Liver (tissue), 9 donors: ENCODE results near the gene SFXN5. TPM values are rescaled to one million over a fixed set of nuclear protein-coding genes. Genes with fewer than 3 reads are reported as not detected.

Source experiments
- DNase-seq: peaks from one replicate; pipeline ENCODE4 v3.0.0-alpha.2; 2017; ENCODE audit warnings: low spot score
- H3K27ac ChIP-seq, 2 donors: one replicate each; pipeline ENCODE4 v1.7.0; 2013; ENCODE audit warnings: inconsistent platforms in 2 of 2, low read length in 2 of 2, control low read depth in 1 of 2, low read depth in 1 of 2, mild to moderate bottlenecking in 1 of 2
- H3K27me3 ChIP-seq, 4 donors: one replicate each; pipeline versions ENCODE4 v1.6.1 to v1.7.0; 2013; ENCODE audit warnings: low read length in 3 of 4, inconsistent platforms in 1 of 4, mild to moderate bottlenecking in 1 of 4, moderate library complexity in 1 of 4; ENCODE audit not compliant: control insufficient read depth in 4 of 4, insufficient read depth in 4 of 4
- H3K36me3 ChIP-seq, 4 donors: one replicate each; pipeline versions ENCODE4 v1.6.1 to v1.7.0; 2013; ENCODE audit warnings: low read length in 3 of 4, mild to moderate bottlenecking in 3 of 4, low read depth in 1 of 4, moderate library complexity in 1 of 4; ENCODE audit not compliant: control insufficient read depth in 4 of 4, insufficient read depth in 3 of 4
- H3K4me1 ChIP-seq, 4 donors: one replicate each; pipeline versions ENCODE4 v1.6.1 to v1.7.0; 2013; ENCODE audit warnings: low read length in 3 of 4, mild to moderate bottlenecking in 3 of 4, moderate library complexity in 1 of 4; ENCODE audit not compliant: control insufficient read depth in 4 of 4, insufficient read depth in 4 of 4
- H3K4me3 ChIP-seq, 3 donors: one replicate each; pipeline versions ENCODE4 v1.6.1 to v1.7.0; 2013; ENCODE audit warnings: low read length in 3 of 3, control low read depth in 1 of 3, low read depth in 1 of 3, mild to moderate bottlenecking in 1 of 3
- H3K9ac ChIP-seq, 2 donors: one replicate each; pipeline ENCODE4 v1.7.0; 2013; ENCODE audit warnings: low read length in 2 of 2, mild to moderate bottlenecking in 2 of 2, moderate library complexity in 2 of 2, control low read depth in 1 of 2, low read depth in 1 of 2
- H3K9me3 ChIP-seq, 4 donors: one replicate each; pipeline versions ENCODE4 v1.6.1 to v1.7.0; 2013; ENCODE audit warnings: low read length in 3 of 4; ENCODE audit not compliant: control insufficient read depth in 4 of 4
- ATF3 ChIP-seq: IDR thresholded peaks from 2 replicates; pipeline ENCODE4 v1.6.1; 2016; ENCODE audit warnings: antibody characterized with exemption
- CTCF ChIP-seq: fragments of 150-350 bp; IDR thresholded peaks from 2 replicates; pipeline ENCODE4 v1.5.1; 2017; ENCODE audit warnings: improper control_type of control experiment, low read depth, low read length; ENCODE audit not compliant: missing input control
- EGR1 ChIP-seq, 2 donors: IDR thresholded peaks; 2 replicates each; pipeline ENCODE4 v1.6.1; 2016 to 2018; ENCODE audit warnings: antibody characterized with exemption in 2 of 2, low read depth in 2 of 2
- FOXA1 ChIP-seq: IDR thresholded peaks from 2 replicates; pipeline ENCODE4 v1.6.1; 2016; ENCODE audit warnings: antibody characterized with exemption
- FOXA2 ChIP-seq: IDR thresholded peaks from 2 replicates; pipeline ENCODE4 v1.6.1; 2016; ENCODE audit warnings: antibody characterized with exemption
- GABPA ChIP-seq, 2 donors: IDR thresholded peaks in 1 of 2; conservative IDR thresholded peaks in 1 of 2; 2 replicates each; pipeline ENCODE4 v1.6.1; 2016; ENCODE audit warnings: antibody characterized with exemption in 2 of 2, mild to moderate bottlenecking in 1 of 2, moderate library complexity in 1 of 2
- HNF4A ChIP-seq, 2 donors: conservative IDR thresholded peaks; 2 replicates each; pipeline ENCODE4 v1.6.1; 2016; ENCODE audit warnings: antibody characterized with exemption in 2 of 2, mild to moderate bottlenecking in 2 of 2
- HNF4G ChIP-seq: IDR thresholded peaks from 2 replicates; pipeline ENCODE4 v1.6.1; 2016; ENCODE audit warnings: antibody characterized with exemption
- JUND ChIP-seq, 2 donors: IDR thresholded peaks; 2 replicates each; pipeline ENCODE4 v1.6.1; 2016; ENCODE audit warnings: antibody characterized with exemption in 2 of 2
- MAX ChIP-seq: IDR thresholded peaks from 2 replicates; pipeline ENCODE4 v1.6.1; 2016; ENCODE audit warnings: antibody characterized with exemption
- NR2F2 ChIP-seq: IDR thresholded peaks from 2 replicates; pipeline ENCODE4 v1.6.1; 2016; ENCODE audit warnings: antibody characterized with exemption
- RAD21 ChIP-seq, 2 donors: IDR thresholded peaks; 2 replicates each; pipeline ENCODE4 v1.6.1; 2016; ENCODE audit warnings: antibody characterized with exemption in 2 of 2, mild to moderate bottlenecking in 2 of 2
- RXRA ChIP-seq, 2 donors: IDR thresholded peaks; 2 replicates each; pipeline ENCODE4 v1.6.1; 2017 to 2018; ENCODE audit warnings: antibody characterized with exemption in 2 of 2, mild to moderate bottlenecking in 1 of 2
- SP1 ChIP-seq: IDR thresholded peaks from 2 replicates; pipeline ENCODE4 v1.6.1; 2018; ENCODE audit warnings: antibody characterized with exemption, mild to moderate bottlenecking
- TAF1 ChIP-seq: conservative IDR thresholded peaks from 2 replicates; pipeline ENCODE4 v1.6.1; 2016; ENCODE audit warnings: antibody characterized with exemption, mild to moderate bottlenecking
- YY1 ChIP-seq: IDR thresholded peaks from 2 replicates; pipeline ENCODE4 v1.6.1; 2016; ENCODE audit warnings: antibody characterized with exemption, mild to moderate bottlenecking
- ZBTB33 ChIP-seq: IDR thresholded peaks from 2 replicates; pipeline ENCODE4 v1.6.1; 2016; ENCODE audit warnings: antibody characterized with exemption
- WGBS: extraction: QIAGEN DNeasy Blood & Tissue Kit; methylation state at CpG from one replicate; pipeline ENCODE4 v1.1.7; 2013; 5-methylcytosine and 5-hydroxymethylcytosine counted together
- polyA plus RNA-seq, 2 donors: library from polyadenylated mRNA; stranded (reverse) in 1 of 2; unstranded in 1 of 2; fragments of 200-250 nt in 1 of 2; fragments of >200 nt in 1 of 2; fragmentation: Nextera tagmentation in 1 of 2; extraction: Ambion mirVana in 1 of 2; gene quantifications; one replicate each; pipeline versions ENCODE4 v1.2.1 to v1.2.3, GENCODE V29; 2013 to 2015
- total RNA-seq, 2 donors: library from RNA; depleted of rRNA; stranded (reverse); fragments of >200 nt; gene quantifications; one replicate each; pipeline ENCODE4 v1.2.3, GENCODE V29; 2014
- donor health status: healthy.
- donor health status: healthy.
- donor health status: healthy.
- donor health status: healthy.
- donor health status: healthy.

Gene SFXN5
- total and polyA plus RNA-seq, 4 donors = 23.3 to 58.2 (median 29.5) TPM

- TF ChIP-seq YY1 (no peak), FOXA1 (no peak), HNF4G (no peak), HNF4A (conservative IDR thresholded peaks at IDR 0.05) (no peak), GABPA (IDR thresholded peaks at IDR 0.05 in 1 of 2, conservative IDR thresholded peaks at IDR 0.05 in 1 of 2) (no peak)
These were observed 125.0 kb downstream of the SFXN5 start (continued) for GRCh38 chr2:72946466-72946865.

GRCh38 chr2:72945450-72946019 lies 126.0 kb downstream of the SFXN5 start:
- Histone ChIP-seq H3K4me3 (no peak overlapping the region), H3K9me3 (no peaks in the 10 kb centered on the region), H3K27me3 (no peaks in the 10 kb centered on the region), H3K27ac (no peak overlapping the region), H3K36me3 (peaks cover 0 to 31% (median 11%) of the 10 kb centered on the region in 4 donors), H3K4me1 (no peaks in the 10 kb centered on the region), H3K9ac (no peak overlapping the region)
- WGBS = 96% methylated on average over 9 of the region's 9 CpGs
- TF ChIP-seq HNF4G (no peak), EGR1 (IDR thresholded peaks at IDR 0.05; ENCODE audit: low read depth in 2 of 2) (no peak), HNF4A (conservative IDR thresholded peaks at IDR 0.05) (no peak), JUND (IDR thresholded peaks at IDR 0.05) (no peak), FOXA2 (no peak), TAF1 (no peak), YY1 (no peak), SP1 (no peak), RAD21 (IDR thresholded peaks at IDR 0.05) (no peak), ZBTB33 (no peak), GABPA (IDR thresholded peaks at IDR 0.05 in 1 of 2, conservative IDR thresholded peaks at IDR 0.05 in 1 of 2) (no peak), CTCF (no peak), MAX (no peak), NR2F2 (no peak), RXRA (IDR thresholded peaks at IDR 0.05) (no peak), FOXA1 (no peak)
- DNase-seq = no peak

GRCh38 chr2:72944804-72945449 lies 126.6 kb downstream of the SFXN5 start:
- Histone ChIP-seq H3K36me3 (peaks cover 0 to 31% (median 11%) of the 10 kb centered on the region in 4 donors), H3K9ac (no peak overlapping the region), H3K4me3 (no peak overlapping the region), H3K27ac (no peak overlapping the region), H3K9me3 (no peaks in the 10 kb centered on the region), H3K27me3 (no peaks in the 10 kb centered on the region), H3K4me1 (no peaks in the 10 kb centered on the region)
- DNase-seq = no peak
- WGBS = 95% methylated on average over 16 of the region's 16 CpGs
- TF ChIP-seq NR2F2 (no peak), FOXA1 (no peak), HNF4G (no peak), HNF4A (conservative IDR thresholded peaks at IDR 0.05) (no peak), TAF1 (no peak), JUND (IDR thresholded peaks at IDR 0.05) (no peak), MAX (no peak), CTCF (no peak), GABPA (IDR thresholded peaks at IDR 0.05 in 1 of 2, conservative IDR thresholded peaks at IDR 0.05 in 1 of 2) (no peak), ZBTB33 (no peak), YY1 (no peak), SP1 (no peak), FOXA2 (no peak), ATF3 (no peak), RXRA (IDR thresholded peaks at IDR 0.05) (no peak), RAD21 (IDR thresholded peaks at IDR 0.05) (no peak)
